Measurements from ENCODE around the gene CPT1B. TPM values are rescaled to one million over a fixed set of nuclear protein-coding genes. Genes with fewer than 3 reads are reported as not detected.
"Not testable (repeated sequence)": the region's sequence is repeated elsewhere in the genome, so short reads cannot be mapped to it uniquely, and the experiment has no call there.

CPT1B gene
- total RNA-seq, 1 donor from 2014 or later = 32.2 TPM

DNA sequence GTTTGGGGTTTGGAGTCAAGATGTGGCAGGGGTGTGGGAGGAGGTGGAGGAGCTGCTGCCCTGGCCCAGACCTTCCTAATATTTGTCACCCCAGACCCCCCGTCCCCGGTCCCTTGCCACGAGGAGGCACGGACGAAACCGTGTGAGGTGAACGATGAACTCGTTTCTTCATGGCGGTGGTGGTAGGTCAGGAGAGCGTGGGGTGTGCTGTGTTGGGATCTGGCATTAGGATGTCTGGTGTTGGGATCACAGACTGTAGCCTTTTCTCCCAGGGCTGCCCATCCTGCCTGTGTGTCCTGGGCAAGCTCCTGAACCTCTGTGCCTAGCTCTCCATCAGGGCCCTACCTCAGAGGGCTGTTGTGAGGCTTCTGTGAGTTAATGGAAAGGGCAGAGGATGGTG lies 30.8 kb upstream of the CPT1B start:
- Mint-ChIP-seq H3K4me1 (no peaks in the 10 kb centered on the region), H3K27ac (no peak overlapping the region), H3K36me3 (ENCODE audit: low read depth) (no peaks in the 10 kb centered on the region), H3K27me3 (peaks cover 42% of the 10 kb centered on the region), H3K9me3 (no peaks in the 10 kb centered on the region), H3K4me3 (no peak overlapping the region)
- DNase-seq = no peak
- TF ChIP-seq, protein P1, sequence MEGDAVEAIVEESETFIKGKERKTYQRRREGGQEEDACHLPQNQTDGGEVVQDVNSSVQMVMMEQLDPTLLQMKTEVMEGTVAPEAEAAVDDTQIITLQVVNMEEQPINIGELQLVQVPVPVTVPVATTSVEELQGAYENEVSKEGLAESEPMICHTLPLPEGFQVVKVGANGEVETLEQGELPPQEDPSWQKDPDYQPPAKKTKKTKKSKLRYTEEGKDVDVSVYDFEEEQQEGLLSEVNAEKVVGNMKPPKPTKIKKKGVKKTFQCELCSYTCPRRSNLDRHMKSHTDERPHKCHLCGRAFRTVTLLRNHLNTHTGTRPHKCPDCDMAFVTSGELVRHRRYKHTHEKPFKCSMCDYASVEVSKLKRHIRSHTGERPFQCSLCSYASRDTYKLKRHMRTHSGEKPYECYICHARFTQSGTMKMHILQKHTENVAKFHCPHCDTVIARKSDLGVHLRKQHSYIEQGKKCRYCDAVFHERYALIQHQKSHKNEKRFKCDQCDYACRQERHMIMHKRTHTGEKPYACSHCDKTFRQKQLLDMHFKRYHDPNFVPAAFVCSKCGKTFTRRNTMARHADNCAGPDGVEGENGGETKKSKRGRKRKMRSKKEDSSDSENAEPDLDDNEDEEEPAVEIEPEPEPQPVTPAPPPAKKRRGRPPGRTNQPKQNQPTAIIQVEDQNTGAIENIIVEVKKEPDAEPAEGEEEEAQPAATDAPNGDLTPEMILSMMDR (IDR thresholded peaks at IDR 0.05) = no peak
- no peak for ATAC-seq (ENCODE audit: low read depth)
- intact Hi-C loops (cut with micrococcal nuclease) = no loop called here
- ChIA-PET CTCF (no interaction called here), POLR2A (no interaction called here)

DNA sequence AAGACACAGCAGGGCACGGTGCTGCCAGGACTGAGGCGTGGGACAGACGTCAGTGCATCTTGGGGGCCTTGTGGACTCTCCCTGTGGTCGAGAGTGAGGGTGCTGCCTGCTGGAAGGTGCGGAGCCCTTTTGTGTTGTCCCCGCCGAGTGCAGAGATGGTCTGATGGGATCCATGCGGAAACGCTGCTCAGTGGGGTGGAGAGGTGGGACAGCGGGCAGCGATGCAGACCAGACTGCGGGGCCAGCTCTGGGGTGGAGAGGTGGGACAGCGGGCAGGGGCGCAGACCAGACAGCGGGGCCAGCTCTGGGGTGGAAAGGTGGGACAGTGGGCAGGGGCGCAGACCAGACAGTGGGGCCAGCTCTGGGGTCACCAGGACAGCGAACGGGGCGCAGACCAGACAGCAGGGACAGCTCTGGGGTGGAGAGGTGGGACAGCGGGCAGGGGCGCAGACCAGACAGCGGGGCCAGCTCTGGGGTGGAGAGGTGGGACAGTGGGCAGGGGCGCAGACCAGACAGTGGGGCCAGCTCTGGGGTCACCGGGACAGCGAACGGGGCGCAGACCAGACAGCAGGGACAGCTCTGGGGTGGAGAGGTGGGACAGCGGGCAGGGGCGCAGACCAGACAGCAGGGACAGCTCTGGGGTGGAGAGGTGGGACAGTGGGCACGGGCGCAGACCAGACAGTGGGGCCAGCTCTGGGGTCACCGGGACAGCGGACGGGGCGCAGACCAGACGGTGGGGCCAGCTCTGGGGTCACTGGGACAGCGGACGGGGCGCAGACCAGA lies 30.0 kb upstream of the CPT1B start:
- ATAC-seq (ENCODE audit: low read depth); DNase-seq; POLR2A ChIA-PET; H3K9me3 Mint-ChIP-seq; intact Hi-C loops (cut with micrococcal nuclease); H3K36me3 Mint-ChIP-seq (ENCODE audit: low read depth); CTCF ChIA-PET; H3K4me1 Mint-ChIP-seq; H3K27ac Mint-ChIP-seq; H3K4me3 Mint-ChIP-seq: not testable (repeated sequence)
- H3K27me3 Mint-ChIP-seq = peaks cover 40% of the 10 kb centered on the region

DNA sequence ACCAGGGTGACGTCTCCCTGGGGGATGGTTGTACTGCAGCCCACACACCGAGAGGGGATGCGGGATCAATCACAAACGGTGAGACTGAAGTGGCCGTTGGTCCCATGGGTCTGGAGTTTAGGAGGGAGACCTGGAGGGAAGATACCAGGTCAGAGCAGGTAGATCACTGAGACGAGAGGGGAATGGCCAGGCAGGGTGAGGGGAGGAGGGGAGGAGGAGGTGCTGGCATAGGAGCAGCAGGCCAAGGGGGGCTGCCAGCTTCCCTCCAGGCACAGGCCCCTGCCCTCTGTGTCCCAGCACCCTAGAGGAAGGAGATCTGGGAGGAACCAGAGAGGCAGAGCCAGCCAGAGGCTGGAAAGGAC lies 29.4 kb upstream of the CPT1B start:
- Mint-ChIP-seq H3K4me1 (no peaks in the 10 kb centered on the region), H3K27ac (no peak overlapping the region), H3K4me3 (no peak overlapping the region), H3K27me3 (peaks cover 44% of the 10 kb centered on the region), H3K9me3 (no peaks in the 10 kb centered on the region), H3K36me3 (ENCODE audit: low read depth) (no peaks in the 10 kb centered on the region)
- DNase-seq = no peak
- ATAC-seq (ENCODE audit: low read depth) = no peak
- ChIA-PET CTCF (no interaction called here), POLR2A (no interaction called here)
- TF ChIP-seq, protein P1 (IDR thresholded peaks at IDR 0.05) = no peak
- intact Hi-C loops (cut with micrococcal nuclease) = no loop called here

DNA sequence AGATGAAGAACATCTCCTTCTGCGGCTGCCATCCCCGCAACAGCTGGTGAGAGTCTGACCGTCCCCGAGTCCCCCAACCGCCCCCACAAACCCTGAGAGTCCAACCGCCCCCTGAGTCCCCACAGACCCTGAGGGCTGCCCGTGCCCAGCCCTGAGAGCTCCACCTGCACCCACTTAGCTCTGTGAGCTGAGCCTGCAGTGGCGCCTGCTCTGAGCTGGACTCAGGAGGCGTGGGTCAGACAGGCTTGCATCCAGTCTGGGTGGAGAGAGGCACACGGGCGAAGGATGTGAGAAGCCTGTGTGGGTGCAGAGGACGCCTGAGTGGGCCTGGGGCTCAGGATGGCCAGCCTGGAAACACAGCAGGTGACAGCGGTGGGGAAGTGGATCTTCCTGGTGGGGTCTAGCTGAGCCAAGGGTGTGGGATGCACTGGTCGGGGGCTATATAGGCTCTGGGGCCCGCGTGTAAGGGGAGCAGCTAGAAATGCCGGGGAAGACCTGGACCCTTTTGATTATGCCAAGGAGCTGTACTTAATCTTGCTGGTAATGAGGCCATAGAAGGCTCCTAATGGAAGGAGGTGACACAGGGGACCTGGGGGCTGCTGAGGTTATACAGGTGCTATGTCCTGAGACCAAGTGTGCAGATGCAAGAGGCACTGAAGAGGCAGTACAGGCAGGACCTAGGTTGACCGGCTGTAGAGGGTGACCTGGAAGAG lies 28.9 kb upstream of the CPT1B start:
- intact Hi-C loops (cut with micrococcal nuclease) = no loop called here
- no peaks in the 10 kb centered on the region for H3K36me3 Mint-ChIP-seq (ENCODE audit: low read depth)
- TF ChIP-seq, protein P1 (IDR thresholded peaks at IDR 0.05) = no peak
- H3K9me3 Mint-ChIP-seq = no peaks in the 10 kb centered on the region
- CTCF ChIA-PET = no interaction called here
- ATAC-seq (ENCODE audit: low read depth) (no peak), DNase-seq (no peak)
- no peak overlapping the region for H3K4me3 Mint-ChIP-seq
- H3K27me3 Mint-ChIP-seq = peaks cover 48% of the 10 kb centered on the region
- peaks cover 2% of the 10 kb centered on the region for H3K4me1 Mint-ChIP-seq
- no peak overlapping the region for H3K27ac Mint-ChIP-seq
- POLR2A ChIA-PET = interaction anchor here (0.7 kb wide), 1 partner anchor 32 kb away, joined by 3 read pairs; no protein-coding TSS in a partner anchor

DNA sequence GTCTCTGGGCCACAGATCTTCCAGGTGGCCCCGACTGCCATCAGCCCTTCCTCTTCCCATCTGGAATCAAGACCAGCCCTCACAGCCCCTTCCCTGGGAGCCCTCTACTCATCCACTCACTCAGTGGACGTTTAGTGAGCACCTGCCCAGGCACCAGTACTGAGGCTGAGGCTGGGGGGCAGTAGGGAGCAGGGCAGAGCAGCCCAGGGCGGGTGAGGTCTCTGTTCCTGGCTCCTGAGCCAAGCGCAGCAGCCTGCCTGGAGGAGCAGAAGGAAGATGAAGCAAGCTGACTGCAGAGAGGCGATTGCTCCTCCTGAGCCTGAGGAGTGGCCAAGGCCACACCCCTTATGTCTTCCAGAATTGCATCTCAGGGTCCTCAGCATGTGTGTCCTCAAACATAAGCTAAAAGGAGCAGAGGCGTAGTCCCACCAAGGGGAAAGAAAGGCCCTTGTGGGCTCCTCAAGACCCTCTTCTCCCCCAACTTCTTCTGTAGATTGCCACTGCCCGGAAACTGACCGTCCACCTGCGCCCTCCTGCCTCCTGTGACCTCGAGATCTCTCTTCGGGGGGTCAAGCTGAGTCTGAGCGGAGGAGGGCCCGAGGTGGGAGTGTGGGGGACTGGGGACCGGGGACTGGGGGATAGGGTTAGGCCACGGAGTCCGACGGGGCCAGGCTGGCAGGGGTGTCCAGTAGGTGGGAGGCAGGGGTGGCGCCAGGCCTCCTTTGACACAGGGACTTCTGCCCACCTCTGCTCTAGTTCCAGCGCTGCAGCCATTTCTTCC lies 28.1 kb upstream of the CPT1B start:
- POLR2A ChIA-PET = no interaction called here
- intact Hi-C loops (cut with micrococcal nuclease) = no loop called here
- CTCF ChIA-PET = no interaction called here
- H3K4me3 Mint-ChIP-seq = no peak overlapping the region
- ATAC-seq (ENCODE audit: low read depth) (no peak), DNase-seq (no peak)
- TF ChIP-seq, protein P1 (IDR thresholded peaks at IDR 0.05) = no peak
- no peaks in the 10 kb centered on the region for H3K9me3 Mint-ChIP-seq
- H3K36me3 Mint-ChIP-seq (ENCODE audit: low read depth) = no peaks in the 10 kb centered on the region
- H3K27ac Mint-ChIP-seq = no peak overlapping the region
- peaks cover 55% of the 10 kb centered on the region for H3K27me3 Mint-ChIP-seq
- peaks cover 7% of the 10 kb centered on the region for H3K4me1 Mint-ChIP-seq

Measured in activated B cell treated with CpG ODN at 0.5 μM for 24 hours (primary cell).